Ishikawa (cell line): ENCODE measurements around the gene KIAA1614.

Experiments used
- CEBPB ChIP-seq: IDR thresholded peaks from 2 replicates; pipeline ENCODE4 v1.6.1; 2012
- CREB1 ChIP-seq: IDR thresholded peaks from 2 replicates; pipeline ENCODE4 v1.6.1; 2012; ENCODE audit warnings: low read depth
- EGR1 ChIP-seq: IDR thresholded peaks from 2 replicates; pipeline ENCODE4 v1.6.1; 2012
- EP300 ChIP-seq: IDR thresholded peaks from 2 replicates; pipeline ENCODE4 v1.6.1; 2012; ENCODE audit warnings: borderline replicate concordance
- FOXM1 ChIP-seq: IDR thresholded peaks from 2 replicates; pipeline ENCODE4 v1.6.1; 2012; ENCODE audit warnings: low read depth, borderline replicate concordance
- NFIC ChIP-seq: IDR thresholded peaks from 2 replicates; pipeline ENCODE4 v1.6.1; 2012
- RAD21 ChIP-seq: IDR thresholded peaks from 2 replicates; pipeline ENCODE4 v1.6.1; 2012; ENCODE audit warnings: low read depth
- REST ChIP-seq: IDR thresholded peaks from 2 replicates; pipeline ENCODE4 v1.6.1; 2012; ENCODE audit warnings: low read depth, mild to moderate bottlenecking
- TAF1 ChIP-seq: IDR thresholded peaks from 2 replicates; pipeline ENCODE4 v1.6.1; 2012; ENCODE audit warnings: low read depth, mild to moderate bottlenecking
- TCF12 ChIP-seq: IDR thresholded peaks from 2 replicates; pipeline ENCODE4 v1.6.1; 2012; ENCODE audit warnings: low read depth
- TEAD4 ChIP-seq: IDR thresholded peaks from 2 replicates; pipeline ENCODE4 v1.6.1; 2012
- USF1 ChIP-seq: IDR thresholded peaks from 2 replicates; pipeline ENCODE4 v1.6.1; 2012
- YY1 ChIP-seq: IDR thresholded peaks from 2 replicates; pipeline ENCODE4 v1.6.1; 2012; ENCODE audit warnings: low read depth
- ZBTB7A ChIP-seq: IDR thresholded peaks from 2 replicates; pipeline ENCODE4 v1.6.1; 2012; ENCODE audit warnings: low read depth
- TF ChIP-seq, protein P1 (sequence below): IDR thresholded peaks from 2 replicates; pipeline ENCODE4 v1.6.1; 2012

The KIAA1614 gene

DNA sequence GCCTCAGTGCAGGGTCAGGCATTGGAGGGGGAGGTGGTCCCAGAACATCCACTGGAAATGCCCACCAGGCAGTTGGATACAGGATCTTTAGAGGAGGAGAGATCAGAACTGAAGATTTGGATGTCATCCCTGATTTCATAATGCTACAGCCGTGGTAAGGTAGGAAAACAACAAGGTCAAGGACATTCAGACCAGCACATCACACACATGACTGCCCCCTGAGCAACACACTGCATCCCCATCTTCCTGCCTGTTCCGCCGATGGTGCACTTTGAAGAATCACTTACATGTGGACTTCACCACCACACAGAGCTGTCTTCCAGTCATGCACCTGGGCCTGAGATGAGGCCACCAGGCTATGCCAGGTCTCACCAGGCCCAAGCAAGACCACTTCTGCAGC is 16.7 kb downstream of the KIAA1614 start:
- no peak for TF ChIP-seq TAF1
- no peak for TF ChIP-seq CREB1
- no peak for TF ChIP-seq CEBPB
- no peak for TF ChIP-seq YY1
- no peak for TF ChIP-seq TEAD4
- no peak for TF ChIP-seq NFIC
- TF ChIP-seq USF1: no peak
- no peak for TF ChIP-seq FOXM1
- TF ChIP-seq, protein P1, sequence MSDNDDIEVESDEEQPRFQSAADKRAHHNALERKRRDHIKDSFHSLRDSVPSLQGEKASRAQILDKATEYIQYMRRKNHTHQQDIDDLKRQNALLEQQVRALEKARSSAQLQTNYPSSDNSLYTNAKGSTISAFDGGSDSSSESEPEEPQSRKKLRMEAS: no peak
- no peak for TF ChIP-seq EP300
- no peak for TF ChIP-seq REST
- no peak for TF ChIP-seq RAD21
- no peak for TF ChIP-seq TCF12
- TF ChIP-seq EGR1: no peak
- TF ChIP-seq ZBTB7A: no peak

GRCh38 chr1:180930687-180931086 is 18.0 kb downstream of the KIAA1614 start:
- no peak for TF ChIP-seq TAF1
- TF ChIP-seq YY1: no peak
- no peak for TF ChIP-seq FOXM1
- TF ChIP-seq CEBPB: no peak
- no peak for TF ChIP-seq ZBTB7A
- no peak for TF ChIP-seq EP300
- TF ChIP-seq NFIC: no peak
- no peak for TF ChIP-seq TEAD4
- TF ChIP-seq RAD21: no peak
- no peak for TF ChIP-seq USF1
- no peak for TF ChIP-seq EGR1
- TF ChIP-seq CREB1: no peak
- TF ChIP-seq REST: no peak
- TF ChIP-seq, protein P1: no peak
- no peak for TF ChIP-seq TCF12

- TF ChIP-seq CREB1 (no peak), RAD21 (no peak), EP300 (no peak), TEAD4 (no peak)
Observed at GRCh38 chr1:180931529-180931928, 18.8 kb downstream of the KIAA1614 start.

- TF ChIP-seq ZBTB7A (no peak), REST (no peak), TAF1 (no peak), CREB1 (no peak), USF1 (no peak), EGR1 (no peak), CEBPB (no peak), YY1 (no peak), NFIC (no peak), RAD21 (no peak), TEAD4 (no peak), FOXM1 (no peak), EP300 (no peak), TCF12 (no peak)
- TF ChIP-seq, protein P1: no peak
Observed at GRCh38 chr1:180932378-180932777, 19.7 kb downstream of the KIAA1614 start.
